ENCODE results near the gene CLDN22. TPM values are rescaled to one million over a fixed set of nuclear protein-coding genes. Genes with fewer than 3 reads are reported as not detected.
A peak's percentile ranks its signal among the peaks of the same experiment; 100 is the strongest.

CLDN22 gene
- total and polyA plus RNA-seq, 11 donors = not detected

DNA sequence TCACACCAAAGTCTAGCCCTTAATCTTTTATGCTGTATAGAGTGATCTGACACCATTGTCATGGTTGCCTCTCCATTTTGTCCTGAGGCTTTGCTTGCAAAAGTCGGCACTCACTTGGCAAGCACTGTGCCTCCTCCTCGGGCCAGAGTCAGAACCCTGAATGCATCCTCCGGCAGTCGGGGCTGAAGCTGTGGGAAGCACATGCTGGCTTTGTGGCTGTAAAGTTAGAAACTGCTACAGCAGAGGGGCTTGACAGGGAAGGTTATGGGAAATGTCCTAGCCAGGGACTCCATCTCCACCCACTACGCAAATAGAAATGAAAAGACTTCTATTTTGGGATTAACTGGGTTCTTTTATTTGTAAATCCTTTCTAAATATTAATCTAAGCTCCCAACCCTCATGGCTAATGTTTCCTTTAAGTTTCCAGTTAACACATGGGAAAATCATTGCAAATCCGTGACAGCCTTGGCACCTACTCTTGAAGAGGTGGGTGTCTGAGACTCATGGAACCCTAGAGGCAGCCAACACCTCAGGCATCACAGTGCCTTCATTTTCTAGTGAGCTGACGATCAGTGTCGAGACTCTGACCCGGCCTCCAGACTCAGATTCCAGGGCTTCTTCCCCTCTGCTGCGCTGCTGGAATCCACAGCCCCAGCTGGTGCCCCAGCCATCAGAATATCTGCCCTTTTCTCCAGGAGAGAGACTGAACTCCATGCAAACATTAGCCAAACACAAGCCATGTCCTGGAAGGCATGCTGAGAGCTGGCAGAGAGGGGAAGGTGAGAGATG, 10.1 kb upstream of the CLDN22 start:
- Histone ChIP-seq H3K36me3 (peaks cover 0 to 4% (median 0%) of the 10 kb centered on the region in 9 donors), H3K9me3 (peaks cover 0 to 7% (median 0%) of the 10 kb centered on the region in 12 donors), H3K4me1 (peaks cover 0 to 1% (median 0%) of the 10 kb centered on the region in 12 donors), H3K4me3 (no peak overlapping the region), H3K27me3 (peaks cover 0 to 4% (median 0%) of the 10 kb centered on the region in 9 donors), H3K27ac (peak overlapping the region in 2 of 12 donors; percentile 34 to 41)
- DNase-seq (no peak), ATAC-seq (no peak)
- WGBS, 4 donors = 62 to 83% (median 67%) methylated on average over 10 of the region's 10 CpGs
- intact Hi-C loops (cut with DNase I) = no loop called here
- no peak for TF ChIP-seq POLR2A (IDR thresholded peaks at IDR 0.05)

DNA sequence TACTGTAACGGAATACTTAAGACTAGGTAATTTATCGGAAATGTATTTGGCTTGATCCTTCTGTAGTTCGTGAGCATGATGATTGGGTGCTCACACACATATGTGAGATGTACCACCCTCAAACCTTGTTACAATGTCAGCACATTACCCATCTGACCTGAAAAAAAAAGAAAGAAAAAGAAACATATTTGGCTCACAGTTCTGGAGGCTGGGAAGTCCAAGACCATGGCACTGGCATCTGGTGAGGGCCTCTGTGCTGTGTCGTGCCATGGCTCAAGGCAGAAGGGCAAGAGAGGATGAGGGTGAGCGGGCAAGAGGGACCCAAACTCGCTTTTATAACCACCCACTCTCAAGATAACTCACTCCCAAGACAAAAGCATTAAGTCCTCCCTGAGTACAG, 9.2 kb upstream of the CLDN22 start:
- H3K27ac ChIP-seq = peak overlapping the region in 2 of 12 donors; percentile 34 to 41
- H3K9me3 ChIP-seq = peaks cover 0 to 7% (median 0%) of the 10 kb centered on the region in 12 donors
- TF ChIP-seq POLR2A (IDR thresholded peaks at IDR 0.05) = no peak
- TF ChIP-seq, protein P1, sequence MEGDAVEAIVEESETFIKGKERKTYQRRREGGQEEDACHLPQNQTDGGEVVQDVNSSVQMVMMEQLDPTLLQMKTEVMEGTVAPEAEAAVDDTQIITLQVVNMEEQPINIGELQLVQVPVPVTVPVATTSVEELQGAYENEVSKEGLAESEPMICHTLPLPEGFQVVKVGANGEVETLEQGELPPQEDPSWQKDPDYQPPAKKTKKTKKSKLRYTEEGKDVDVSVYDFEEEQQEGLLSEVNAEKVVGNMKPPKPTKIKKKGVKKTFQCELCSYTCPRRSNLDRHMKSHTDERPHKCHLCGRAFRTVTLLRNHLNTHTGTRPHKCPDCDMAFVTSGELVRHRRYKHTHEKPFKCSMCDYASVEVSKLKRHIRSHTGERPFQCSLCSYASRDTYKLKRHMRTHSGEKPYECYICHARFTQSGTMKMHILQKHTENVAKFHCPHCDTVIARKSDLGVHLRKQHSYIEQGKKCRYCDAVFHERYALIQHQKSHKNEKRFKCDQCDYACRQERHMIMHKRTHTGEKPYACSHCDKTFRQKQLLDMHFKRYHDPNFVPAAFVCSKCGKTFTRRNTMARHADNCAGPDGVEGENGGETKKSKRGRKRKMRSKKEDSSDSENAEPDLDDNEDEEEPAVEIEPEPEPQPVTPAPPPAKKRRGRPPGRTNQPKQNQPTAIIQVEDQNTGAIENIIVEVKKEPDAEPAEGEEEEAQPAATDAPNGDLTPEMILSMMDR (IDR thresholded peaks at IDR 0.05) = no peak
- ATAC-seq (no peak), DNase-seq (no peak)
- H3K4me1 ChIP-seq = no peaks in the 10 kb centered on the region
- intact Hi-C loops (cut with DNase I) = no loop called here
- H3K27me3 ChIP-seq = peaks cover 0 to 4% (median 0%) of the 10 kb centered on the region in 9 donors
- WGBS, 4 donors = 88 to 94% (median 92%) methylated on average over 6 of the region's 6 CpGs
- peaks cover 0 to 4% (median 0%) of the 10 kb centered on the region in 9 donors for H3K36me3 ChIP-seq
- no peak overlapping the region for H3K4me3 ChIP-seq

DNA sequence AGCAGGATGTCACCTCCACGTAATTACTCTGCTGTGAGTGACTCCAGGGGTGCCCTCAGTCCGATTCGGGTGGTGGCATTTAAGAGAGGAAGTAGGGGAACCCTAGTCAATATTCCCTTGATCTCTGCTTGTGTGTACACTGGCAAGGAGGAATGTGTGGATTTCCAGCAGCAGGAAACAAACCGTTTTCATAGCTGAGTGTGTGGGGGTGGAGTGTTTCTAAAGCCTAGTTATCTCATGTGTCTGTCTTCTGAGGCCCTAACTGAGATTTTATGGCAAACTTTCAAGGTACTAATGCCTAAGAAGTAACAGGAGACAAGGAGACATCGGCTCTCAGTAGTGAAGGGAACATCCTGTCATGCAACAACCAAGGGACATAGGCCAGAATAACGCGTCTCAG, 8.8 kb upstream of the CLDN22 start:
- intact Hi-C loops (cut with DNase I) = no loop called here
- Histone ChIP-seq H3K4me1 (no peaks in the 10 kb centered on the region), H3K36me3 (peaks cover 0 to 4% (median 0%) of the 10 kb centered on the region in 9 donors), H3K27ac (peak overlapping the region in 1 of 12 donors; percentile 34), H3K4me3 (no peak overlapping the region), H3K9me3 (peaks cover 0 to 7% (median 0%) of the 10 kb centered on the region in 12 donors), H3K27me3 (peaks cover 0 to under 1% (median 0%) of the 10 kb centered on the region in 9 donors)
- no peak for ATAC-seq
- DNase-seq = no peak
- TF ChIP-seq, protein P1 (IDR thresholded peaks at IDR 0.05) = no peak
- TF ChIP-seq POLR2A (IDR thresholded peaks at IDR 0.05) = no peak
- 50 to 62% (median 54%) methylated on average over 4 to 7 of the region's 7 CpGs for WGBS, 4 donors

DNA sequence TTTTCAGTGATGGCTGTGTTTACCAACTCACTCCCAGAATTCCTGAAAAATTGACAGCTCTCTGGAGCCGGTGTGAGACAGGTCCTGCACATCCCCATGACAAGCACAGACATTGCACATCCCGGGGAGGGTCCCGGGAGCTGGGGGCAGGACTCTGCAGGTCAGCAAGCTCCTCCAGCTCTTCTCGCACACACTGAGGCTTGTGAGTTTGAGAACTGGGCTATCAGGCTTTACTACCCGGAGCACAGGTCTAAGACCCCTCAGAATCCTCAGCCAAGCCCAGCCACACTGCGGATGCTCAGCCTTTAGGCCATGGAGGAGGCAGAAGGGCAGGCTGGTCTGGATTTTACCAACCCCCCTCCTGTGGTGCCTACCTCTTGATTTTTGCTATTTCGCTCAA, 7.8 kb upstream of the CLDN22 start:
- H3K27me3 ChIP-seq = no peaks in the 10 kb centered on the region
- H3K4me3 ChIP-seq = no peak overlapping the region
- TF ChIP-seq, protein P1 (IDR thresholded peaks at IDR 0.05) = no peak
- no peak for TF ChIP-seq POLR2A (IDR thresholded peaks at IDR 0.05)

More for the DNA sequence above, 7.8 kb upstream of the CLDN22 start:
- peaks cover 0 to 7% (median 0%) of the 10 kb centered on the region in 12 donors for H3K9me3 ChIP-seq
- intact Hi-C loops (cut with DNase I) = no loop called here
- ATAC-seq (no peak), DNase-seq (no peak)
- no peak overlapping the region for H3K27ac ChIP-seq
- WGBS, 4 donors = 91 to 95% (median 92%) methylated on average over 7 of the region's 7 CpGs
- H3K36me3 ChIP-seq = peaks cover 0 to 4% (median 0%) of the 10 kb centered on the region in 9 donors
- H3K4me1 ChIP-seq = no peaks in the 10 kb centered on the region

Measured in heart left ventricle (tissue), 16 donors.